Activated CD4-positive, alpha-beta T cell treated with anti-CD3 and anti-CD28 coated beads, Interleukin-2, amount 10 ng/mL, durations not matched to agents 7 days and 5 days (primary cell): Measurements from ENCODE around the gene EGFLAM. TPM values are rescaled to one million over a fixed set of nuclear protein-coding genes. Genes with fewer than 3 reads are reported as not detected.

Experiments
- CTCF ChIA-PET: fragments of 350-600 bp; sonication (Branson Sonifier 250); formaldehyde crosslinking; loops from one replicate; lab custom pipeline; 2021; ENCODE audit warnings: antibody characterized with exemption; lab: Charles Lee
- POLR2A ChIA-PET: fragments of 350-600 bp; sonication (Branson Sonifier 250); formaldehyde crosslinking; loops from one replicate; lab custom pipeline; 2021; ENCODE audit warnings: antibody characterized with exemption; lab: Charles Lee
- DNase-seq: peaks from one replicate; pipeline ENCODE4 v3.0.0-alpha.2; 2020
- H3K27ac Mint-ChIP-seq: one replicate; pipeline ENCODE4 v1.8.0; 2021; ENCODE audit warnings: mild to moderate bottlenecking, moderate library complexity, mixed read lengths
- H3K27me3 Mint-ChIP-seq: one replicate; pipeline ENCODE4 v1.8.0; 2021; ENCODE audit warnings: mixed read lengths
- H3K36me3 Mint-ChIP-seq: one replicate; pipeline ENCODE4 v1.8.0; 2021; ENCODE audit warnings: low read depth, mixed read lengths
- H3K4me1 Mint-ChIP-seq: one replicate; pipeline ENCODE4 v1.8.0; 2021; ENCODE audit warnings: mixed read lengths
- H3K4me3 Mint-ChIP-seq: one replicate; pipeline ENCODE4 v1.8.0; 2021; ENCODE audit warnings: mild to moderate bottlenecking, moderate library complexity, mixed read lengths
- H3K9me3 Mint-ChIP-seq: one replicate; pipeline ENCODE4 v1.8.0; 2021; ENCODE audit warnings: mixed read lengths
- total RNA-seq, 2 experiments: library from RNA; stranded (reverse); gene quantifications; one replicate each; pipeline ENCODE4 v1.2.3, GENCODE V29; 2021

EGFLAM gene
- total RNA-seq, 2 experiments from 2014 or later: not detected

DNA sequence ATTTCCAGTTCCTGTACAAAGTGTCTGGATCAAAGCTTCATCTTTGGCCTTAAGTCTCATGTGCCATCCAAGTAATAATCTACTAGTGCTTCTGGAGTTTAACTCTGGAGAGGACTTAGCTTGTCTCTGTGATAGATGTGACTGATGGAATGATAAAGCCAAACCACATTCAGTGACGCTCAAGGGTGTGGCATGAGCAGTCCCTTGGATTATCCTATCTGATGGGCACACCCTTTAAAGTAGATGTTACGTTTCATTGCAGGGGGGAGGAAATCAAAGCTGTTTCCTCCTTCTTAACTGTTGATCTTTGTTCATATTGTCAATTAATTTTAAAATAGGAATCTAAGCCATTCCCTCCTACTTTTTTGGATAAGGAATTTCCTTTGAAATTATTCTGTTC is 8.5 kb upstream of the EGFLAM start:
- ChIA-PET CTCF (interaction anchor here (1.0 to 1.4 kb wide), 2 partner anchors 10 to 16 kb away, joined by 3 to 4 read pairs; no protein-coding TSS in a partner anchor), POLR2A (no interaction called here)
- no peaks in the 10 kb centered on the region for H3K9me3 Mint-ChIP-seq
- H3K27ac Mint-ChIP-seq: no peak overlapping the region
- no peaks in the 10 kb centered on the region for H3K36me3 Mint-ChIP-seq
- H3K27me3 Mint-ChIP-seq: peaks cover 13% of the 10 kb centered on the region
- H3K4me1 Mint-ChIP-seq: no peaks in the 10 kb centered on the region
- no peak overlapping the region for H3K4me3 Mint-ChIP-seq
- DNase-seq: no peak

DNA sequence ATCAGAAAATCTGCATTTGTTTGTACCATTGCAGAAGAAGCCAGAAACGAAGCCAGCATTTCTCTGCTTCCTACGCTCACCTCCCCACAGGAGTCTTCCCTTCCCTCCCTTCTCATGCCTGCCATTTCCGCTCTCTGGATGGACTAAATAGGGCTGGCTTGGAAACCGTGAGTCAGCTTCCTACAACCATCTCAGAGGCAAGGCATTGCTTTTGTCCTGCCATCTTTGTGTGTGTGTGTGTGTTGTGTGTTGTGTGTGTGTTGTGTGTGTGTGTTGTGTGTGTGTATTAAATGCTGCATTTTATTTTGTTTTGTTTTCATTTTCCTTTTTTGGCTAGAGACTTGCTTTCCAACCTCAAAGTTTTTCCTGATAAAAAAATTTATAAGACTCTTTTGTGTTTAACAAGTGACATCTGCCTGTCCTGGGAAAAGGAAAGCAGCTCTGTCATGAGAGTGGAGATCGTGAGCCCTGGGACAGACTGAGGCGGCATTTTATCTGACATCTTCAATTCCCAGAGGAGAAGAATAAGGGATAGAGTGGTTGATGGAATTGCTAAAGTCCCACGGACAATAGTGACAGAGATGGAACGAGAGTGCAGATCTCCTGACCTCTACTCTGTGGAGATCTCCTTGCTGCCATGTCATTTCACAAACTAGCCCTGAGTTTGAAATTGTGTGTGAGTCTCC is 7.5 kb upstream of the EGFLAM start:
- Mint-ChIP-seq H3K27ac (no peak overlapping the region), H3K4me3 (no peak overlapping the region), H3K27me3 (peaks cover 20% of the 10 kb centered on the region), H3K4me1 (no peaks in the 10 kb centered on the region), H3K9me3 (no peaks in the 10 kb centered on the region), H3K36me3 (no peaks in the 10 kb centered on the region)
- ChIA-PET POLR2A (no interaction called here), CTCF (interaction anchor here (1.4 kb wide), 1 partner anchor 11 kb away, joined by 4 read pairs; no protein-coding TSS in a partner anchor)
- no peak for DNase-seq

DNA sequence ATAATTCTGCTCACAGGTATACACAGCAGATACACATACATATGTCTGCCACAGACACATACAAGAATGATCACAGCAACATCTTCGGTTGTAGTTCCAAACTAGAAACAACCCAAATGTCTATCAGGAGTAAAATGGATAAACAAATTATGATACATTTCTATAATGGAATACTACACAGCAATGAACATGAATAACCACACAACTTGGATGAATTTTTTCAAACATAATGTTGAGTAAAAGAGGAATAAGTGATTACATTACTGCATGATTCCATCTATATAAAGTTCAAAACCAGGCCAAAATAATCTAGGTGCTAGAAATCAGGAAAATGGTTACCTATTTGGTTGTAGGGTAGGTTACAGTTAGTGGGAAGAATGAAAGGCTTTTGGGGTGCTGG is 4.6 kb upstream of the EGFLAM start:
- Mint-ChIP-seq H3K27ac (no peak overlapping the region), H3K36me3 (no peaks in the 10 kb centered on the region), H3K9me3 (no peaks in the 10 kb centered on the region), H3K4me3 (no peak overlapping the region), H3K27me3 (peaks cover 42% of the 10 kb centered on the region), H3K4me1 (no peaks in the 10 kb centered on the region)
- no peak for DNase-seq
- POLR2A ChIA-PET: no interaction called here
- CTCF ChIA-PET: no interaction called here

DNA sequence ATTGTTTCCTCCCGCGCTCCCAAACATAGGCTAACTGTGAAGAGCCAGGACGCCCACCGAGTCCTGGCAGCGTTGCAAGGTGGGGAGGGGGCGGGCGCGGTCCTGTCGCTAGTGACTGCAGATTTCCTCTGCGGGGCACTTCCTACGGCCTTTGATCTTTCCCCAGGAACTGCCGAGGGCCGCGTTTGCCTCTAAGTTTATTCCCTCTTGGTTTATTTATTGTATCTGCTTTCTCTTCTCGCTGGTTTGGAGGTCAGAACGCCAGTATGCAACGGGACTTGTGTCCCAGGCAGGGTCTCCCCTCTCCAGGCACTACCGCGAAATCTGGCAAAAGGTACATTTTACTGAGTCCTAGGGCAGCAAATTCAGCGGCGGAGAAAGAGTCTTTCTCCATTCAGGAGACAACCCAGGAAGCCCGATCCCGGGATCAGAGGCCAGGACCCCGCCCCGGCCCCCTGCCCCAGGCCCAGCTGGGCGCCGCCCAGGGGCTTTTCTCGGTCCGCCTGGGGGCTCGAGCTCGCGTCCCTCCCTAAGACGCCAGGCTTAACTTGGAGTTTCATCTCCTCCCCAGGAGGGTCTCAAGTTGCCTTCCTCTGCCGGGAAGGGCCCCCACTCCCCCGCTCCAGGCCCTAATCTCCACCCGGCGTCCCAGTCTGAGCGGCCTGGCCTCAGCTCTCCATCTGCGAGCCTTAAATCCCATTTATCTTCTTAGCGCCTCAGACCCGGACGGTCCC is 884 bp upstream of the EGFLAM start:
- ChIA-PET POLR2A (no interaction called here), CTCF (no interaction called here)
- Mint-ChIP-seq H3K36me3 (no peaks in the 10 kb centered on the region), H3K4me1 (peaks cover 2% of the 10 kb centered on the region), H3K9me3 (no peaks in the 10 kb centered on the region), H3K27ac (no peak overlapping the region), H3K4me3 (no peak overlapping the region), H3K27me3 (peaks cover 68% of the 10 kb centered on the region)
- DNase-seq: no peak

DNA sequence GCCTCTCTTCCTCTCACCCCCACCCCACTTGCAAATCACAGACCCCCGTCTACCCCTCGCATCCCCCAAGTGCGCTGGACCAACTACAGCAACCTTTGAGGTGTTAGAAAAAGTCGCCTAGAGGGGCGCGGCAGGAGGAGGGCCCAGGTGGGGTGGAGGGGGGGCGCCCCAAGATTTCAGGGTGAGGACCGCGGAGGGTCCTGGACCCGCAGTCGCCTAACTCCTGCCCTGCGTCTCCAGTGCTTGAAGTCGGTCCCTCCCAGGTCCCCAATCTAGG is 379 bp upstream of the EGFLAM start:
- Mint-ChIP-seq H3K27ac (no peak overlapping the region), H3K36me3 (no peaks in the 10 kb centered on the region), H3K27me3 (peaks cover 67% of the 10 kb centered on the region), H3K9me3 (no peaks in the 10 kb centered on the region), H3K4me1 (peaks cover 2% of the 10 kb centered on the region), H3K4me3 (no peak overlapping the region)
- CTCF ChIA-PET: no interaction called here
- no peak for DNase-seq
- POLR2A ChIA-PET: no interaction called here

DNA sequence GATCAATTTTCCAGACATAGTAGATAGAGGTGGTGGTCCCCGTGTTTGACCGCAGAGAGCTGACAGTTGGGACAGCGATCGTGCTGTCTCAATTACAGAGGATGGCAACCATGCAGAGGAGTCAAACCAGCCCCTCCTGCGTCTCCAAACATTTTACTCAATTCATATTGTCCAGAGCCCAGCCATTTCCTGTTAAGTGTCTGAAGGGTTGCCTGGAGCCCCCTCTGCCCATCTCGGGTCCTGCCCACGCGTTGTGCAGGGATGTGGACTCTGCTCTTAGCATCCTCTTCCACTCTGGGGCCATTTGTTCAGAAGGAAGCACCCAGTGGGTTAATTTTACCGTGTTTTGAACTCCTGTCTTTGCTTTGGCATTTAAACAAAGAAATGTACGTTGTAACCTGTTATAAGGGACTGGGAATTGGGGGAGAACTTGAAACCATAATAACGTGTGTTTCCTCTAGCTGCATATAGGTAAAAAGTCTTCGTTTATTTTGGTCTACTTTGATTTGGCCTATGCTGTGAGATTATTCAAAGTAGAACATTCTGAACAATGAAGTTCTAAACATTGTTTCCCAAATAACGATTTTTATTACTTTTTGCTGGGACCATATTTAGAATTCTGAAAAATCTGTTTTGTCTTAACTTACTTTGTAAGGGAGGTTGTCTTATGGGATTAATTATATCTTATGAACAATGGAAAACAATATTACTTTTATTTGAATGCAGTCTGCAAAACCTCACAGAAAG is 876 bp downstream of the EGFLAM start:
- POLR2A ChIA-PET: no interaction called here
- Mint-ChIP-seq H3K27me3 (peaks cover 66% of the 10 kb centered on the region), H3K4me3 (peak overlapping the region; percentile 9), H3K9me3 (no peaks in the 10 kb centered on the region), H3K4me1 (peaks cover 2% of the 10 kb centered on the region), H3K36me3 (no peaks in the 10 kb centered on the region), H3K27ac (no peak overlapping the region)
- DNase-seq: no peak
- CTCF ChIA-PET: no interaction called here

DNA sequence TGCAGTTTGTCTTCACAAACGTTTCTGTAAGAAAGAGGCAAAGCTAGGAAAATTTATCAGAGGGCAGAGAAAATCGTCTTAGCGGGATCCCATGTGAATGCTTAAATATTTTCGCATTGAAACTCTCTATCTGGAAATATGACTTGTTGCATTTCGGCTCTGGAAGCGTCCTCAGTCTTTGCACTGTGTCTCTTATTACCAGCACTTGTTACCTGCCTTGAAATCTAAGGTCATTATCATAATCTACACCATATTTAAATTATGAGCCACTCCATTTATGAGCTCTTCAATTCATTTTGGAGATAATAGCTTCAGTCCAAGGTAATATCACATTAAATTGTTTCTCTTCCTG is 1.4 kb downstream of the EGFLAM start:
- H3K4me3 Mint-ChIP-seq: no peak overlapping the region
- peaks cover 65% of the 10 kb centered on the region for H3K27me3 Mint-ChIP-seq
- POLR2A ChIA-PET: no interaction called here
- peaks cover 2% of the 10 kb centered on the region for H3K4me1 Mint-ChIP-seq
- CTCF ChIA-PET: no interaction called here
- no peaks in the 10 kb centered on the region for H3K36me3 Mint-ChIP-seq
- no peak for DNase-seq
- H3K27ac Mint-ChIP-seq: no peak overlapping the region
- no peaks in the 10 kb centered on the region for H3K9me3 Mint-ChIP-seq

DNA sequence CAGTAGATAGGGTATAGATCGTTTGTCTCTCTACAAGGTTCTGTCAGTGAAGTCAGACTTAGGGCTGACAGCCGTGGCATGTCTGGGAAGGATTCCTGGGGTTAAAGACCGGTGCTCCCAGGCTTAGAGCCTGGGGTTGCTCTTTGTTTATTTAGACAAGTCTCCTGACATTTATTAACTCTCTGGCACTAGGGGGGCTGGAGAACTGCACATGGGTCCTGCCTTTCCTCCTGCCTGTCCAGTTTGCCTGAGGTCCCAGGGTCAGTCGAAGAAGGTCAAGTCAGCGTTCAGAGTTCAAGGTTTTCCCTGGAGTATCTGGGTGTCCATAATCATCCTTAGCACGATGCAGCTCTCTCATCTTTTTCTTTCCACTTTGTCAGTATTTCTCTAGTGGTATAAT is 5.6 kb downstream of the EGFLAM start:
- H3K27me3 Mint-ChIP-seq: peaks cover 38% of the 10 kb centered on the region
- peaks cover under 1% of the 10 kb centered on the region for H3K4me1 Mint-ChIP-seq
- ChIA-PET CTCF (interaction anchor here (0.5 kb wide), 1 partner anchor 14 kb away, joined by 3 read pairs; no protein-coding TSS in a partner anchor), POLR2A (no interaction called here)
- DNase-seq: no peak
- no peak overlapping the region for H3K4me3 Mint-ChIP-seq
- H3K9me3 Mint-ChIP-seq: no peaks in the 10 kb centered on the region
- H3K36me3 Mint-ChIP-seq: no peaks in the 10 kb centered on the region
- H3K27ac Mint-ChIP-seq: no peak overlapping the region

DNA sequence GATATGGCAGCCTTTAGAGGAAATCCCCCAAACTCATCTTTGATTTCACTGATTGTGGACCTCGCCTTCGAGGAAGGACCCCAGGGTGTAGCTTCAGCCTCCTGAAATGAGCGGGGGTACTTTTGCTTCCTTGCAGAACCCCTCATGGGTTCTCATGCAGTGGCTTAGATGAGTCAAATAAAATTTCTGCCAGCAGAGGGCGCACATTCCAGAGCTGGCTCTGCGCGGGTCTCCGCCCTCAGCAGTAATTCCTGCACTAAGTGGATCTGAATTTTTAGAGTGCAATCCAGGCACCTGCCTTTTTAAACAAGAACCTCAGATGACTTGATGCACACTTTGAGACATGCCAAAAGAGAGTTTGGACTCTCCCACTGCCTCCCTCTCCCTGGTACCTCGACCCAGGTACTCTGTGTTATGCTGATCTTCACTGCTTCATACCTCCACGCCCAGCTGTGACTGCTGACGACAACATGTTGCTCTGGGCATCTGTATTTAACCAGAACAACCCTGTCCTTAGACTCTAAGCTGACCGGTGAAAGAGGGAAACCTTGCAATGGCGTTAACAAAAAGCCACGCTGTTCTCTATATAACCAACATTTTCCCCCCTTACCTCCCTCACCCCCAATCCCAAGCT is 7.3 kb downstream of the EGFLAM start:
- no peaks in the 10 kb centered on the region for H3K4me1 Mint-ChIP-seq
- peaks cover 25% of the 10 kb centered on the region for H3K27me3 Mint-ChIP-seq
- H3K9me3 Mint-ChIP-seq: no peaks in the 10 kb centered on the region
- no peak overlapping the region for H3K27ac Mint-ChIP-seq
- H3K36me3 Mint-ChIP-seq: no peaks in the 10 kb centered on the region
- ChIA-PET POLR2A (no interaction called here), CTCF (interaction anchor here (0.9 to 1.5 kb wide), 2 partner anchors 16 to 33 kb away, joined by 3 read pairs; no protein-coding TSS in a partner anchor)
- peak; percentile 58 for DNase-seq
- no peak overlapping the region for H3K4me3 Mint-ChIP-seq

DNA sequence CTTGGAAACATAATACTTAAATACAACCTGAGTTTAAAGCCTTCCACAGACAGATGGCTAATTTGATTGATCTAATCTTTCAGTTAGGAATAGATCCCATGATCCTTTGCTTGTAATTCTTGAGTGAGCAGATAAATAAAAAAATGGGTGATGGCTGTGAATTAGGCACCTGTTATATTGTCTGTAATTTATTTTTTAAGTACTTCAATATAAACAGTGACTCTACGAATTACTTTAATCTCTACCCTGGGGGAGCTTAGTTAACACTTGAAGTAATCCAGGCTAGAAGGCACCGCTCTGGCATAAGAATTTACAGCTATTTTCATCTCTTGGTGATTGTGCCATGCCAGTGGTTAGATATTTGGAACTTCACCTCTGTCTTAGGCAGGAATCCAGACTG is 9.0 kb downstream of the EGFLAM start:
- Mint-ChIP-seq H3K36me3 (no peaks in the 10 kb centered on the region), H3K4me1 (no peaks in the 10 kb centered on the region), H3K4me3 (no peak overlapping the region), H3K27me3 (peaks cover 13% of the 10 kb centered on the region), H3K9me3 (no peaks in the 10 kb centered on the region), H3K27ac (no peak overlapping the region)
- ChIA-PET CTCF (no interaction called here), POLR2A (no interaction called here)
- no peak for DNase-seq

DNA sequence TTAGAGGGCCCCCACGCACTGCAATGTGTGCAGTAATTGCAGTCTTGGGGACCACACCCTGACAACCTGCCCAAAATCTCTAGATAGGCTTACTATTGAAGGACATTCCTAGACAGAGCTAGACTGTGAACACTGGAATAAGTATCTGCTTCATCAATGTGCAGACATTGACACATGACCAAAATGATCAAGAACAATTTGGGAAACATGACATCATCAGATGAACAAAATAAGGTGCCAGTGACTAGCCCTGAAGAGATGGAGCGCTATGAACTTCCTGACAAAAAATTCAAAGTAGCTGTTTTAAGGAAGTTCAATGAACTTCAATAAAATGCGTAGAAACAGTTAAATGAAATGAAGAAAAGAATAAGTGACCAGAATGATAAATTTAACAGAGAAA is 15.3 kb downstream of the EGFLAM start:
- peaks cover 7% of the 10 kb centered on the region for H3K9me3 Mint-ChIP-seq
- CTCF ChIA-PET: no interaction called here
- no peak overlapping the region for H3K4me3 Mint-ChIP-seq
- H3K27me3 Mint-ChIP-seq: peaks cover 2% of the 10 kb centered on the region
- H3K27ac Mint-ChIP-seq: no peak overlapping the region
- no peaks in the 10 kb centered on the region for H3K36me3 Mint-ChIP-seq
- POLR2A ChIA-PET: no interaction called here
- no peak for DNase-seq
- H3K4me1 Mint-ChIP-seq: no peaks in the 10 kb centered on the region

DNA sequence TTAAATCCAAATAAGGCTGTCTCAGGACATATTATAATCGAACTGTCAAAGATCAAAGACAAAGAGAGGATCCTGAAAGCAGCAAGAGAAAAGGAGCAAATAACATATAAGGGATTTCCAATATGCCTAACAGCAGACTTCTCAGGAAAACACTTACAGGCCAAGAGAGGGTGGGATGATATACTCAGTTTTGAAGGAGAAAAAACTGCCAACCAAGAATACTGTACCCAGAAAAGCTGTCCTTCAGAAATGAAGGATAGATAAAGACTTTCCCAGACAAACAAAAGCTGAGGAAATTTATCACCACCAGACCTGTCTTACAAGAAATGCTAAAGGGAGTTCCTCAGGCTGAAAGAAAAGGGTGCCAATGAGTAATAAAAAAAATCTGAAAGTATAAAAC is 16.0 kb downstream of the EGFLAM start:
- ChIA-PET CTCF (no interaction called here), POLR2A (no interaction called here)
- no peak for DNase-seq
- Mint-ChIP-seq H3K27ac (no peak overlapping the region), H3K27me3 (peaks cover 2% of the 10 kb centered on the region), H3K36me3 (no peaks in the 10 kb centered on the region), H3K4me3 (no peak overlapping the region), H3K9me3 (peaks cover 7% of the 10 kb centered on the region), H3K4me1 (no peaks in the 10 kb centered on the region)

DNA sequence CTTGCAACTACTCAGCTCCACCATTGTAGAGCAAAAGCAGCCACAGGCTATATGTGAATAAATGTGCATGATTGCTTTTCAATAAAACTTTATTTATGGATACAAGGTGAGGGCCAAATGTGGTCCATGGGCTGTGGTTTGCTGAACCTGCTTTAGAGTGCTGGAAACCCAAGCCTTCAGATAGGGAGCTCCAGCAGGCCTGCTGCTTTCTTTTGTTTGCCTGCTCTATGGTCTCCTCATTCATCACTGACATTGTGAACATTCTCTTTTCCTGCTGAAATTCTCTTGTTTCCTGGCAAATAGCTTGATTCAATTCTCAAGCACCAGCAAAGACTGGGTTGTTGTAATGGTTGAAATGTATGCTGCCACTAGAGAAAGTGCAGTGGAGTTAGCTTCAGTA is 26.0 kb downstream of the EGFLAM start:
- POLR2A ChIA-PET: no interaction called here

More for the DNA sequence above, 26.0 kb downstream of the EGFLAM start:
- CTCF ChIA-PET: no interaction called here
- Mint-ChIP-seq H3K36me3 (no peaks in the 10 kb centered on the region), H3K4me3 (no peak overlapping the region), H3K27me3 (no peaks in the 10 kb centered on the region), H3K4me1 (no peaks in the 10 kb centered on the region), H3K27ac (no peak overlapping the region), H3K9me3 (no peaks in the 10 kb centered on the region)
- no peak for DNase-seq
